NCI-H146 treated with DMSO at 0.1 percent for 48 hours (cell line): ENCODE data around the gene ANKRD17.

ENCODE experiments used
- DNase-seq: peaks from one replicate; lab custom pipeline; 2025; ENCODE audit not compliant: unreplicated experiment; lab: John Stamatoyannopoulos, UW

The ANKRD17 gene

DNA sequence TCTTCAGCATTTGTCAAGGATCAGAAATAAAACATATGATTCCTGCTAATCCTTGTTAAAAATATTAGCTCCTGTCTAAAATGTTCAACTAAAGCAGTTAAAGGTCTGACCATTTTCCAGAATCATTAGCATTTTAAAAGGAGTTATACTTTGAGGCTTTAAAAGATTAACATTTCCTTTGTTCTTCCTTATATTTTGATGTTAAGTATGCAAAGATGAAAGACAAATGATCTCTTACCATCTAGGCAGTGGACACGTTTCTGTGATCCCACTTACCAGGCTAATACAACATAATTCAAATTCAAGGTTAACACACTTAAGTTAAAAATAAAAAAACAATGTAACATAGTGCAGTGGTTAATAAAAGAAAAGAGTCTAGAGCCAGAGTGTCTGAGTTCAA lies 127.3 kb downstream of the ANKRD17 start:
- DNase-seq: no peak

DNA sequence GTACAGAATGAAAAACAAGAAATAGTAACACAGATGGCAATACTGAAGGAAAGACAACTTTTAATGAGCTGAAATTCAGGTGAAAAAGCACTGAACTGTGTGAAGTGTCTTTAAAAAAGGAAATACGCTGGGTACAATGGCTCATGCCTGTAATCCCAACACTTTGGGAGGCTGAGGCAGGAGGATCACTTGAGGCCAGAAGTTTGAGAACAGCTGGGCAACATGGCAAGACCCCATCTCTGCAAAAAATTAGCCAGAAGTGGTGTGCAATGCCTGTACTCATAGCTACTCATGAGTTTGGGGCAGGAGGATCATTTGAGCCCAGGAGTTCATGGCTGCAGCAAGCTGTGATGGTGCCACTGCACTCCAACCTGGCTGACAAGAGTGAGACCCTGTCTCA lies 129.3 kb downstream of the ANKRD17 start:
- no peak for DNase-seq

DNA sequence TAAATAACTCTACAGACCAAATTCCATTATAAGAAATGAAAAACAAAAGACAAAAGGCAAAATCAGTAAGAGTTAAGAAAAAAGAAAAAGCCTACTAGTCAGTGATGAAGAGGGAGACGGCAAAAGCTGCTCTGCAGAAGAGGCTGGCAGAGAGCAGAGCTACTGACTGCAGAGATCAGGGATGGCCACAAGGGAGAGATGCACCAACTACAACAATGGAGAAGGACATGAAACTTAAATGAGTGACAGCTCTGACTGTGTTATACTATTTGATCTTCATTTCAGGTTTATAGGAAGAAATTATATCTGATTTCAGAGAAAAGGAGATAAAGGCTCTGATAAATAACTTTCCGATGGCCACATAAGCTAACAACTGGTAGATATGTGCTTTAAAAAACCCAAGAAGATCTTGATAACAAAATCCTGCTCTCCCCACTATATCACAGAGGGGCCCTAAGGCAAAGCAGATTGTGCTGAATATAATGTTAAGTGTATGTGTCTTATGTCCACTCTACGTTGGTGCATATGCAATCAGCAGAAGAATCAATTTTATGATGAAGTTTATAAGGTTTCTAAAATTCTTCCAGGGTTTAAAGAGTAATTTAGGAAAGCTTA lies 130.7 kb downstream of the ANKRD17 start:
- DNase-seq: no peak

DNA sequence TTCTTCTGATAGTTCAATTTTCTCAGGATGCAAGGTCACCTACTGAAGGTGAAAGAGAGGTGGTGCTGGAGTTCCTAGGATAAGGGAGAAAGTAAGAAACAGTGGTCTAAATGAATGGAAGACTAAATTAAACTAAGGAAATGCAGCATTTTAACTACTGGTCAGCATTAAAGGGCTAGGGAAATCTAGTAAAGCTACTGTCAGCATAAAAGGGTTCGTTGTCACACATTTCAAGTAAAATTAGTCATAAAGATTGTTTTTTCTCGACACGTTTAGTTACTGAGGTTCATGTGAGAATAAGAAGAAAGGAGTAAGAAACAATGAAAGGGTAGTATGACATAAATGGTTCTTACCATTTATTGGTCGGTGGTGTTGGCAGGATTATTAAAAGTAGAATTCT lies 149.1 kb downstream of the ANKRD17 start:
- no peak for DNase-seq

DNA sequence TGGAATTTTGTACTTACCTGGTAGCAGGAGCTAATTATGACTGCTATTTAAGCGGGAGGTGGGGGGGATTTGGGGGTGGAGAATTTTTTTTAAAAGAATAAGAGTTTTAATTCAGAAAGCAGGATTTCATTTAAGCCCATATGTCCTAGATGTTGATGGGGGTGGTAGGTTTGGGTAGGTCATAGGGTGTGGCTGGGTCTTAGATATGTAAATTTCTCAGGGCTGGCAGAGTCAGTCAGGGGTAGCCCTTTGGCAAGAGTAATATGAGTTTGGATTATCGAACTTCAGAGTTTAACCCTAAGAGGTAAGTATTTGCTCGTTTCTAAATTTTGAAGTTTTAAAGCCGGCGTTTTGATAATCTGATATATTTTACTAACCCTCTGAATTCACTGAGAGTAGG lies 153.9 kb downstream of the ANKRD17 start:
- no peak for DNase-seq

DNA sequence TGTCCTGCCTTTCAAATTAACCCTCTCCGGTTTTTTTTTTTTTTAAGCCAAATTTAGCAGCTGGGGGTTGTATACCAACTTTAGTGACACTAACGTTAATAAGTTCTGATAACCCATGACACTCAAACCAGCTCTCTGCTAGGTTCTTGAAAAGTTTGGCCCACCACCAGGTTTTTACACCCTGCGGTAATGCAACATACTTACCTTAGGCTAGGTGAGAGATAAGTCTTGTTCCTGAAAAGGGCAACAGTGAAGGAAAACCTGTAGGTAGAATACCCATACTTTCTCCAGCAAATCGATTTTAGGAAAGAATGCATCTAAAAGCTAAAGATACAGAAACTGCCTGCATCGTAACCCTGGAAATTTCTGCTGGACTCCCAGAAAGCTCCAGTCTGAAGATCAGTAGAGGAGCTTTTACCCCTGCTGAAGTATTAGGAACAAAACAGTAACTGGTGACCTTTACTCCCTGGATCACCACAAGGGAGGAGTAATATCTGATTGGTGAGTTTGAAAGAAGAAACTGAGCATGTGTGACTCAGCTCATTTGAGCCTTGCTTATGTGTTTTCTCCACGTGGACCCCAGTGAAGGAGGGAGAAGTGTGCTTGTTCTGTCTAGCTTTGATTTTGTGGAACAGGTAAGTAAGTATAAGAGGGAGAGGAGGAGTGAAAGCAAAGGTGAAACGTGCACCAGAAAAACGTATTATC lies 154.6 kb downstream of the ANKRD17 start:
- no peak for DNase-seq

DNA sequence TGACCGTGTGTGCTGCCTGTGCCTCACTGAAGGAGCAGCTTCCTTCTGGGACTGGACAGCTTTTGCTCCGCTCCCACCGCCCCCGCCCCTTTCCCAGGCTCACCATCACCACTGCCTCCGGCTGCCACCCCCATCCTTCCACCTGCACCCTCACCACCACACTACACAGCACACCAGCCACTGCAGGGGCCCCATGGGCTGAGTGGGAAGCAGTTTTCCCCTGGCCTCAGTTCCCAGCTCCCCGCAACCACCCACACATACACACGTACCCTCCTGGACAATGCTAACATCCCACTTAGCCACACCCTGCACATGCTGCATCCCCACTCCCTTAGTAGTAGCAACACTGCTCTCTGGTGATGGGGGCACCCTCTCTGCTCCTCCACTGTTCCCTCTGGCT lies 159.5 kb downstream of the ANKRD17 start:
- DNase-seq: no peak

DNA sequence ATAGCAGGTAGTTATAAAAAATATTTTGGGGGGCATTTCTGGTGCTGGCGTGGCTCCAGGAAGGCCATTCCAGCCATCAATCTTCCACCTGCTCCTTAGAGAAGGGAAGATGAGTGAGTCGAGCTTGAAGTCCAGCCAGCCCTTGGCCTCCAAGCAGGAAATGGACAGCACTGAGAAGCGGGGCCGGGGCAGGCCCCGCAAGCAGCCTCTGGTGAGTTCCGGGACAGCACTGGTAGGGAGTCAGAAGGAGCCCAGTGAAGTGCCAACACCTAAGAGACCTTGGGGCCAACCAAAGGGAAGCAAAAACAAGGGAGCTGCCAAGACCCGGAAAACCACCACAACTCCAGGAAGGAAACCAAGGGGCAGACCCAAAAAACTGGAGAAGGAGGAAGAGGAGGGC lies 159.9 kb downstream of the ANKRD17 start:
- no peak for DNase-seq

DNA sequence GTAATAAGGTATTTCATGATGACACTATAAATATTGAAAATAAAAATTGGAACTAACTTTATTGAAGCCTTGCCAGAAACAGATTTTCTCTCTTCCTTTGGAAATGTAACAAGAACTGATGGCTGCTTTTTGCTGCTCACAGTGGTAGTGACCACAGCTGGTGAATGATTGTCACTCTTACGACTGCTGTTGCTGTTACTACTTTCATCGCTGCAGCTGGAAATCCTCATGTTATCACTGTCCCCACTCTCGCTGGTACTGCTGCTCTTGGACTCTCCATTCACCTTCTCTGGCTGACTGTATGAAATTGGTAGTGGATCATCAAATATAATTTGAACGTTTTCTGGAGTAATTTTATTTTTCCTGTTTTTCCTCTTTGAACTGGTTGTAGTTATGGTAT lies 160.6 kb downstream of the ANKRD17 start:
- DNase-seq: no peak

DNA sequence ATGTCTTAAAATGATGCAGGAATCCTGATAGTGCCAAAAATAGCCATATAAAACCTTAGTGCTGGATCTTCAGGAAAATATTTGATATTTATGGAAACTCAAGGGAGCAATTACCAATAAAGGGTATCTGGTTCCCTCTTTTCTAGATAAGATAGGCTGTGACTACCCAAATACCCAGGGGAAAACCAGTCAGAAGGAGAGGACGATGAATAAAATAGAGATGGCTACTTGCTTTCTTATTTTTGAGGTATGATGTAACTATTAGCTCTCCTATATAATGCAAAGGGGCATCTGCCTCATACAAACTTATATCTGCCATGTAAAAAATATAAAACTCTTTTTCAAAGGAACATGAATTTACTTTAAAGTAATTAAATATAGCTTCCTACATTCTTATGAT lies 165.7 kb downstream of the ANKRD17 start:
- DNase-seq: no peak

DNA sequence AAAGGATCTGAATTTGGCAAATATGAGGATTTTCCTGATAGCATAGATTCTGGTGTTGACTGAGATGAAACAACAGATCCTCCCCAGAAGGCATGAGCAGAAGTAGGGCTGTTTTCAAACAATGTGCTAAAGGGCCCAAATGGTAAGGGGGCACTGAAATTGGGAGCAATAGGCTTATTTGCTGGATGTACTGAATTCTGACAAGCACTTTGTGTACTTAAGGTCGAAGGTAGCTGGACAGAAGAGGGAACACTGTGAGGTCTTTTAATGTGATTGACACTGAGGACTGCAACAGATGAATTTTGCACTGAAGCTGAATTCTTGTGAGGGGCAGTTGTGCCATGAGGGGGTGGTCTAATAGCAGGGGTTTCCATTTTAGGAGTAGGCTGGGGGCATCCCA lies 167.9 kb downstream of the ANKRD17 start:
- no peak for DNase-seq

DNA sequence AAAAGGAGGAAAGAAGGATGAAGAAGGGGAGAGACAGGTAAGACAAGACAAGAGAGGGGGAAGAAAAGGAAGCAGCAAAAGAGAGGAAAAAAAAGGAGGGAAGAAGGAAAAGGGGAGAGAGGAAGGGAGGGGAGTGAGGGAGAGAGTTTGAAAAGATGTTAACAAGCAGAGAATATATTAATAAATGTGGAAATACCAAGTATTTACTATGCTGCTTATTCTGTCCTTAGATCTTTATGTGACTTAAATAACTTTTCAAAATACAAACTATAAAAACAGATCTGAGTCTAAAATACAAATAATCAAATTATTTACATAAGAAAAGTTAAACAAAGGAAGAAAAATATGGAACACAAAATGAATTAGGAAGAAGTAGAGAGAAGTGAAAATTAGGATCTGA lies 170.7 kb downstream of the ANKRD17 start:
- no peak for DNase-seq

DNA sequence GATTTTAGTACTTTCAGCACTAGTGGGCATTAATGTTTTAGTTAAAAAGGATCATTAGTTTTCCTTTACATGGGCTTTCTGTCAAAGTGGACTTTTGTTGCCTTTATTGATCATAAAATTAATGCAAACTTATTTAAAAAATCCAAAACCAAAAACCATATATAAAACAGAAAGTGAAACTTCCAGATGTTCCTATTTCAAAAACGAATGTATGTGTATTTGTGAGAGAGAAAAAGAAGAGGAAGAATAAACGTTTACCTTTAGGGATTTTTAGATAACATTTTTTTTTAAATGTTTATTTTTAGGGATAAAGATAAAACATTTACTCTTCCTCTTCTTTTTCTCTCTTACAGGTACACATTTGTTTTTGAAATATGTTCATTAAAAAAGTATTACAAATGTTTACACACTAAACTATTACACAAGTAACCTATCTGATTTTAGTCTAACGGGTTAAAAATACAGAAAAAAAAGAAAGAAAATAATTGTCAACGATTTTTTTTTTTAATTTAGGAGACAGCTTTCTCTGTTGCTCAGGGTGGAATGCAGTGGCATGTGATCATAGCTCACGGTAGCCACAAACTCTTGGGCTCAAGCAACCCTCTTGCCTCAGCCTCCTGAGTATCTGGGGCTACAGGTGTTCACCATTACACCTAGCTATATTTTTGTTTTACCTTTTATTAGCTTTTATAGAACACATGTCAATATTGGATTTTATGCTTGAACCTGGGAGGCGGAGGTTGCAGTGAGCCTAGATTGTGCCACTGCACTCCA lies 172.3 kb downstream of the ANKRD17 start:
- no peak for DNase-seq

DNA sequence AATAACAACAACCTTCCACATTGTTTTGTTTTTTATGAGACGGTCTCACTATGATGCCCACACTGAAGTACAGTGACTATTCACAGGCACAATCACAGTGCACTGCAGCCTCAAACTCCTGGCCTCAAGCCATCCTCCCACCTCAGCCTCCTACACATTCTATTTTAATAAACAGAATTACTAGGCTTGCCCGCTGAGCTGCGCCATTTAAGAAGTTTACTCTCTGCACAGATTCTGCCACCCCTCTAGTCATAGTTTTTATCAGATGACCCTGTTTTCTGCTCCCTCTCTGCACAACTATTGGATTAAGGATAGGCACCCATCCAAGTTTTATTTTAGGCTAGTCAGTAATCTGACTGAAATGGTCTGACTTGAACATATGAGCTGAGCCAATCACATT lies 177.8 kb downstream of the ANKRD17 start:
- no peak for DNase-seq

DNA sequence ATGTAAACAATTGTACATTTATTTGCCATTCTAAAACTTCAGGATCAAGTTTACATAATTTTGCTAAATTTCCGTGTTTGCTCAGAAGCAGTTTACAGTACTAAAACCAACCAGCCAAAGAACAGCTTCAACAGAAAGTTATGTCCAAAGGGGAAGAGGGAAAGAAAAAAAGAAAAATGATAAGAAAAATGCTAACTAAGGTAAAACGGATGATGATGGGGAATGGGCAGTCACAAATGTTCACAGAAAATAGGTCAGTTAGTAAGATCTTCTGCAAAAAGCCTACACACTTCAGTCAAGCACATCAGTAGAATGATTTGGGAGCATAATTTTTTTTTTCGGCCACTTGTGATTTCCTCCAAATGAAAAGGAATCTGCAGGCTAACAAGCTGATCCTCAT lies 182.8 kb downstream of the ANKRD17 start:
- DNase-seq: no peak

DNA sequence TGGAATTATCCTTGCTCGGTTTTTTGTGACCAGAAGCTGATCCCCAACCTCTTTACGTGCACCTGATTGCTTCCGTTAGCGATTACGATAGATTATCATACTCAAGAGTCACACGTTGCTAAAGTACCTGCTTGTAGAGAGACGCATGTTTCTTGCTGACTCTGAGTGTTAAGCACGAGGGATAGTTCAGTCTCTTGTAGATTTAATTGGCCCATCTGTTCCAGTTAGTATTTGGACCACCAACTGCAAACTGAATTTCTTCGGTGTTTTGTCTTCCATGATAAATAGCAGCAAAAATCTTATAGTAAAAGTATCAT lies 188.6 kb downstream of the ANKRD17 start:
- peak; percentile 68 for DNase-seq

DNA sequence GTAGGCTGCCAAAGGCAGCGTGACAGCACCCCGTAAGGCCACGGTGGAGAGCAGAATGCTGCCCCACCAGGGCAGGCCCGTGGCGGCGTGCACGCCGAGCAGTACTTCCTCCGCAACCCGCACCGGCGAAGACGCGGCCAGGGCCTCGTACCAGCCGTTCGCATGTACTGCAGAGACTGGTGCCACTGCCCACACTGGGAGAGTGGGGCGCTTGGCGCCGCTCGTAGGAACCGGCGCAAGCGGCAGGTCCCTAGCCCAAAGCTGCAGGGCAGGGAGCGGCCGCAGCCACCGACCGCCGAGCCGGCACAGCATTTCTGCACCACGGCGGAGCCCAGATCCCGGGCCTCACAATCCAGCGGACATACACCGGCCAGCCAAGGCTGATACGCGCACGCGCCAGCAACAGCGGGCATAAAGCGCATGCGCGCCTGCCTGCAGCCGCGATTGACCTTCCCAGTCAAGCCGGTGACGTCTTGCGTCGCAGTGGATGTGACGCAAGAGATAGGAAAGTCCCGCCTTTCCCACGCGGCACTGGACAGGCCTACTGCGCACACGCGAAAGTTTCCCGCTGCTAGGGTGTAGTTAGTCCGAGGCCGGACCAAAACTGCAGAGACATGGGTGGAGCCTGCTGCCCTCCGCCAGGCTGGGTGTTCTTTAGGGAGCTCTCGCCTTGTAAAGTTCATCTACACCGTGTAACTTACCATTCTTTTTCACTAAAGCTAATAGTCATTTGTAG lies 189.1 kb downstream of the ANKRD17 start, which contains the start of gene COX18:
COX18 (minus strand) TSS at position 379 of the 736 bp plus-strand sequence; CDS start at position 312, 67 bp downstream.
- DNase-seq: peak; percentile 93

DNA sequence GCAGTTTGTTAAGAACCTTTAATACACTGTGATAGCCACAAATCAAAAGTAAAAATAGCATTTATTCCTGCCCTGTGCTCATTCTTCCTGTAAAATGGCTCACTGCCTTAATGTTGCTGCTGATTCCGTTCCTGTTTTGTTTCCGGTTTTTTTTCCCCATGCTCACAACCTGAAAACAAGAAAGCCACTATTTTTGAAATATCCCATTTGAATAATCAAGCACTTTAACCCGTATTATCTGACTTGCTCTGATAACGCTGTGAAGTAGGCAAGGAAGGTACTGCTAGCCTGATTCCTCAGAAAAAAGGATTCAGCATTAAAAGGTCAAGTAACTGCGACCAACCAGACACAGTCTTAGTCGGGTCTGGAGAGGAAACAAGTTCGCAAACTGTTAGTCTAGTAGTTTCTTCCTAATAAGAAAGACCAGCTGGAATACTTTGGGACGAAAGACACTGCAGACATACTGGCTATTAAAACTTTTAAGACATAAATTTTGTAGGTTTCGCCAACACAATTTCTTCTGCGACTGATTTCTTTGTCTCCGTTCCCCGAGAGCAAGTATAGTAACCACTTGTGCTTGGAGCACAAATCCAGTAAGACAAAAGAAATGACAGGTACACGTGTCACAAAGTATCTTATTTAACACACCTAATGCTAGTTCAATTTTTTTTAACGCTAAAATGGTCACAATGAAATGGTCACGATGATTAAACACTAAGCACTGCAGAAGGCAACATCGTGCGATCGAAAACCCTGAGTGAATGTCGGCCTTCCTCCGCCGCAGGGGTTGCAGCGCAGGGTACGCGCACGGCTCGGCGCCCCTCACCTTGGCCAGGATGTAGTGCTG lies 189.9 kb downstream of the ANKRD17 start:
- peak; percentile 43 for DNase-seq

DNA sequence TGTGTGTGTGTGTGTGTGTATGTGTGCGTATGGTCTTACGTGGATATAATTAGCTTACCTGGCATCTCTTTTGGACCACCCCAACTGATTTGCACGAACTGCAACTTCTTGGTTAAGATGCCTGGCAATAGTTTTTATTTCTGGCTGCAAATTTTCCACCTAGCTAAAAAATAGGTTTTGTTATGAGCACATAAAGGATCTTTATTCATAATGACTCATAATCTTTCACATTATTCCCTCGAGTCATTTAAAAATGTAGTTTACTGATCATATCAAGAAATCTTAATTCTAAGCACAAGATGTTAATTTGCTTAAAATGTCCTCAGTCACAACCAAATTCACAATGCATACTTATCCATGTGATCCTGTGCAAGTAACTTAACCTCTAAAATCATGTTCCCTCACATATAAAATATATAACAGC lies 190.6 kb downstream of the ANKRD17 start:
- DNase-seq: peak; percentile 30

DNA sequence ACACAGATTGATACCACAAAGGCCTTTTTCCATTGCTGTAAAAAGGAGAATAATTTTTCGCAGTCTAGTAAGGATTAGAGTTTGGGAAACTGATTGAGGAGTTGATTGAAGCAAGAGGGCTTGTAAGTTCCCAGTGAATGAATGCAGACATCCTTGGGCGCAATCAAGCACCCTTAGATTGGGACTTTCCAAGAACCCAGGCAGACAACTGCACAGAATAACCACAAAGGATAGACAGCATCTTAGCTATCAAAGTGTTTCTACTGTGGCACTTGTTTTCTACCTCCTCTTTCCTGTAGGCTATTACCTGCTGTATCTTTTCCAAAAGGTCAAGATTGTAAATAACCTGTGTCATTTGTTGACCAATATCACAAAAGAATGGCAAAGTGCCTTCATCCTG lies 191.7 kb downstream of the ANKRD17 start:
- no peak for DNase-seq

DNA sequence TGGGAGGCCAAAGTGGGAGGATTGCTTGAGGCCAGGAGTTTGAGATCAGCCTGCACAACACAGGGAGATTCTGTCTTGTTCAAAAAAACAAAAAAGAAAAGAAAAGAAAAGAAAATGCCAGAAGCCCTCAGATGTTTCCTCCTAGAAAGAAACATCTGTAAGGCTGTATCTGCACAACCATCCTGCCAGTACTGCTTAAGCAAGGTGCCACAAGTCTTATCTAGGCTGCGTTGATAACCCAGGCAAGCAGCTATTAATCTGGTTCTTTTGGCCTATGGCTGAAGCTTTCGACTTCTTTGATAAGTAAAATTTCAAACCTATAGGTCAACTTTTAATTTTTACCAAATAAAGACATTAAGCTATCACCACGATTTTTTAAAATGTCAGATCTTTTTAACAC lies 192.2 kb downstream of the ANKRD17 start:
- DNase-seq: no peak
